HCT116 (cell line): ENCODE results near the gene UNC50. TPM values are rescaled to one million over a fixed set of nuclear protein-coding genes. Genes with fewer than 3 reads are reported as not detected.

Source experiments
- ATAC-seq: fragments of 200-7000 bp; cut with Tn5 transposase; 2 replicates; pipeline ENCODE4 v1.9.1; 2020; ENCODE audit warnings: mild to moderate bottlenecking, moderate library complexity
- BruUV-seq: library from RNA; stranded (reverse); fragments of 400-500 nt; replicated peaks from 2 replicates; lab custom pipeline; 2021; lab: Mats Ljungman, UMichigan
- CTCF ChIA-PET: fragments of 300-600 bp; sonication (Branson Sonifier 250); formaldehyde crosslinking; loops from one replicate; lab custom pipeline; 2021; ENCODE audit warnings: antibody characterized with exemption; lab: Charles Lee
- POLR2A ChIA-PET: fragments of 300-600, 350-600 bp; sonication (Branson Sonifier 250); formaldehyde crosslinking; loops from one replicate; lab custom pipeline; 2021; ENCODE audit warnings: antibody characterized with exemption; lab: Charles Lee
- RAD21 ChIA-PET, 2 experiments: fragments of 300-600 bp; sonication (Branson Sonifier 250); formaldehyde crosslinking; loops; one replicate each; lab custom pipeline; 2023; ENCODE audit warnings: low total read pairs in 2 of 2; ENCODE audit not compliant: uncharacterized antibody in 2 of 2, unreplicated experiment in 2 of 2, low non-redundant PET in 1 of 2; lab: Charles Lee
- DNase-seq: peaks from one replicate; pipeline ENCODE4 v3.0.0-alpha.2; 2010; ENCODE audit warnings: low read depth, low spot score
- H2AFZ ChIP-seq: fragments of 200-600 bp; shearing (Covaris generic), sonication (generic); 2 replicates; pipeline ENCODE4 v1.6.1; 2017; ENCODE audit warnings: low read depth, mixed run types, mixed read lengths, antibody characterized with exemption, low read length; ENCODE audit not compliant: poor library complexity, severe bottlenecking
- H3K27ac ChIP-seq: 2 replicates; pipeline ENCODE4 v1.5.1; 2012; ENCODE audit warnings: low read depth, low read length
- H3K27me3 ChIP-seq: fragments of 200-600 bp; sonication (generic); 2 replicates; pipeline ENCODE4 v1.6.1; 2016; ENCODE audit warnings: mixed run types, low read length, mixed read lengths; ENCODE audit not compliant: insufficient read depth
- H3K36me3 ChIP-seq, 2 experiments: fragments of 200-500 bp in 1 of 2; fragments of 200-600 bp in 1 of 2; sonication (Bioruptor generic) in 1 of 2; sonication (generic) in 1 of 2; 2 replicates each; pipeline versions ENCODE4 v1.5.1 to v1.6.1; 2014 to 2016; ENCODE audit warnings: low read length in 2 of 2, inconsistent platforms in 1 of 2, mixed read lengths in 1 of 2, mixed run types in 1 of 2; ENCODE audit not compliant: insufficient read depth in 2 of 2, control insufficient read depth in 1 of 2
- H3K4me1 ChIP-seq, 2 experiments: fragments of 200-600 bp in 1 of 2; sonication (generic) in 1 of 2; 2 replicates each; pipeline versions ENCODE4 v1.5.1 to v1.6.1; 2012 to 2017; ENCODE audit warnings: low read length in 2 of 2, inconsistent platforms in 1 of 2, mild to moderate bottlenecking in 1 of 2, mixed read lengths in 1 of 2, mixed run types in 1 of 2, moderate library complexity in 1 of 2; ENCODE audit not compliant: insufficient read depth in 2 of 2, control insufficient read depth in 1 of 2
- H3K4me2 ChIP-seq: fragments of 200-600 bp; sonication (generic); 2 replicates; pipeline ENCODE4 v1.6.1; 2017; ENCODE audit warnings: mixed run types, low read length, mixed read lengths
- H3K4me3 ChIP-seq, 2 experiments: fragments of 200-600 bp in 1 of 2; sonication (generic) in 1 of 2; replicated peaks in 1 of 2; 2 replicates each; pipeline ENCODE4 v1.5.1; 2011 to 2016; ENCODE audit warnings: low read length in 2 of 2, control low read depth in 1 of 2, low read depth in 1 of 2, mild to moderate bottlenecking in 1 of 2, mixed read lengths in 1 of 2, mixed run types in 1 of 2
- H3K79me2 ChIP-seq: fragments of 200-600 bp; sonication (generic); 2 replicates; pipeline ENCODE4 v1.6.1; 2017; ENCODE audit warnings: mild to moderate bottlenecking, mixed run types, low read length, moderate library complexity, mixed read lengths; ENCODE audit not compliant: insufficient read depth
- H3K9ac ChIP-seq: fragments of 200-600 bp; sonication (generic); 2 replicates; pipeline ENCODE4 v1.6.1; 2016; ENCODE audit warnings: low read length, mixed read lengths
- H3K9me2 ChIP-seq: fragments of 200-600 bp; sonication (generic), shearing (Covaris generic); 2 replicates; pipeline ENCODE4 v1.6.1; 2017; ENCODE audit warnings: mixed run types, mild to moderate bottlenecking, moderate library complexity; ENCODE audit not compliant: insufficient read depth
- H3K9me3 ChIP-seq, 2 experiments: fragments of 200-500 bp in 1 of 2; fragments of 200-600 bp in 1 of 2; sonication (Bioruptor generic) in 1 of 2; sonication (generic) in 1 of 2; 2 replicates each; pipeline ENCODE4 v1.6.1; 2014 to 2017; ENCODE audit warnings: low read length in 2 of 2, mixed read lengths in 2 of 2, inconsistent platforms in 1 of 2, low read depth in 1 of 2, mild to moderate bottlenecking in 1 of 2, mixed run types in 1 of 2, moderate library complexity in 1 of 2; ENCODE audit not compliant: control insufficient read depth in 1 of 2, insufficient read depth in 1 of 2
- H4K20me1 ChIP-seq: fragments of 200-600 bp; sonication (generic), shearing (Covaris generic); 2 replicates; pipeline ENCODE4 v1.6.1; 2017; ENCODE audit warnings: mixed run types, mild to moderate bottlenecking, moderate library complexity; ENCODE audit not compliant: insufficient read depth
- ATF3 ChIP-seq: IDR thresholded peaks from 2 replicates; pipeline ENCODE4 v1.6.1; 2012
- CBX3 ChIP-seq: IDR thresholded peaks from 2 replicates; pipeline ENCODE4 v1.6.1; 2012; ENCODE audit warnings: low read depth
- CEBPB ChIP-seq: IDR thresholded peaks from 2 replicates; pipeline ENCODE4 v1.6.1; 2012; ENCODE audit warnings: low read depth
- CTCF ChIP-seq, 3 experiments: fragments of 200-600 bp in 1 of 3; sonication (generic) in 1 of 3; IDR thresholded peaks in 2 of 3; conservative IDR thresholded peaks in 1 of 3; 2 replicates each; pipeline ENCODE4 v1.5.1; 2012 to 2017; ENCODE audit warnings: low read depth in 2 of 3, low read length in 2 of 3, antibody characterized with exemption in 1 of 3, borderline replicate concordance in 1 of 3, control low read depth in 1 of 3, mild to moderate bottlenecking in 1 of 3, mixed read lengths in 1 of 3, mixed run types in 1 of 3, moderate library complexity in 1 of 3; ENCODE audit not compliant: insufficient read depth in 1 of 3
- EGR1 ChIP-seq: IDR thresholded peaks from 2 replicates; pipeline ENCODE4 v1.6.1; 2012; ENCODE audit warnings: low read depth
- ELF1 ChIP-seq: IDR thresholded peaks from 2 replicates; pipeline ENCODE4 v1.6.1; 2012; ENCODE audit warnings: low read depth, borderline replicate concordance
- FOSL1 ChIP-seq: IDR thresholded peaks from 2 replicates; pipeline ENCODE4 v1.6.1; 2012; ENCODE audit warnings: low read depth
- MAX ChIP-seq: IDR thresholded peaks from 2 replicates; pipeline ENCODE4 v1.6.1; 2012
- POLR2A ChIP-seq: IDR thresholded peaks from 2 replicates; pipeline ENCODE4 v1.7.0; 2011; ENCODE audit warnings: borderline replicate concordance; ENCODE audit not compliant: insufficient read depth, insufficient read length; ENCODE audit errors: extremely low read depth
- RAD21 ChIP-seq: IDR thresholded peaks from 2 replicates; pipeline ENCODE4 v1.6.1; 2012; ENCODE audit warnings: low read depth, mild to moderate bottlenecking
- REST ChIP-seq: IDR thresholded peaks from 2 replicates; pipeline ENCODE4 v1.6.1; 2012; ENCODE audit warnings: low read depth
- TCF7L2 ChIP-seq: IDR thresholded peaks from 2 replicates; pipeline ENCODE4 v1.7.0; 2011; ENCODE audit warnings: borderline replicate concordance, inconsistent platforms; ENCODE audit not compliant: insufficient read depth, insufficient read length; ENCODE audit errors: extremely low read depth
- ZNF274 ChIP-seq: fragments of 200-500 bp; sonication (Bioruptor generic); IDR thresholded peaks from 2 replicates; pipeline ENCODE4 v1.6.1; 2014; ENCODE audit warnings: mild to moderate bottlenecking, low read depth, low read length, inconsistent platforms
- intact Hi-C: fragments of 100-400 bp; cut with micrococcal nuclease; formaldehyde crosslinking; loops from 2 replicates; pipeline ENCODE4 v1.10.0; 2022
- total RNA-seq: library from RNA; stranded (reverse); gene quantifications from one replicate; pipeline ENCODE4 v1.2.1, GENCODE V29; 2021; ENCODE audit not compliant: unreplicated experiment

The UNC50 gene
- total RNA-seq, 1 experiment from 2014 or later, result 33.0 TPM

- Histone ChIP-seq H3K9me3 (no peaks in the 10 kb centered on the region), H3K4me2 (no peak overlapping the region), H3K27ac (no peak overlapping the region), H2AFZ (no peak overlapping the region), H3K36me3 (peaks cover 0 to 10% of the 10 kb centered on the region in 2 experiments; a peak in 1 of 4 replicates), H3K9ac (no peak overlapping the region), H3K4me1 (no peaks in the 10 kb centered on the region), H4K20me1 (no peaks in the 10 kb centered on the region), H3K79me2 (no peaks in the 10 kb centered on the region), H3K9me2 (no peaks in the 10 kb centered on the region), H3K4me3 (no peak overlapping the region), H3K27me3 (no peaks in the 10 kb centered on the region)
- intact Hi-C loops, result no loop called here
- ATAC-seq, result no peak
- no peak for DNase-seq
- no TSS peak for BruUV-seq
- RAD21 ChIA-PET, result no interaction called here
- POLR2A ChIA-PET, result no interaction called here
- CTCF ChIA-PET, result no interaction called here
- no peak for TF ChIP-seq CEBPB
- TF ChIP-seq ATF3, result no peak
- no peak for TF ChIP-seq CTCF (IDR thresholded peaks at IDR 0.05 in 2 of 3, conservative IDR thresholded peaks at IDR 0.05 in 1 of 3; ENCODE audit: borderline replicate concordance in 1 of 3, insufficient read depth in 1 of 3, low read depth in 2 of 3, low read length in 2 of 3)
- TF ChIP-seq MAX, result no peak
- TF ChIP-seq ZNF274, result no peak
- TF ChIP-seq FOSL1, result no peak
- no peak for TF ChIP-seq RAD21
- TF ChIP-seq EGR1, result no peak
- no peak for TF ChIP-seq CBX3
- no peak for TF ChIP-seq TCF7L2
- TF ChIP-seq ELF1, result no peak
- no peak for TF ChIP-seq POLR2A
- TF ChIP-seq REST, result no peak
Observed at GRCh38 chr2:98571796-98572195, 36.6 kb upstream of the UNC50 start.
